Right kidney (tissue), 1 donor: ENCODE data around the gene FXYD5.
"Not testable (repeated sequence)": the region's sequence is repeated elsewhere in the genome, so short reads cannot be mapped to it uniquely, and the experiment has no call there.

Source experiments
- DNase-seq: peaks from one replicate; pipeline ENCODE4 v3.0.0-alpha.2; 2016

Gene FXYD5

GRCh38 chr19:35136977-35137702 is 17.4 kb upstream of the FXYD5 start:
- no peak for DNase-seq

- no peak for DNase-seq
Observed at GRCh38 chr19:35138305-35138892, 16.1 kb upstream of the FXYD5 start, which contains the start of gene FXYD1. Gene FXYD1 (plus strand): TSS chr19:35138824. CDS start chr19:35140080, 1,256 bp downstream.

- DNase-seq, result no peak
Observed at GRCh38 chr19:35140207-35140961, 14.2 kb upstream of the FXYD5 start.

GRCh38 chr19:35140962-35141836 is 13.3 kb upstream of the FXYD5 start:
- peak; percentile 49 for DNase-seq

GRCh38 chr19:35141837-35142605 is 12.5 kb upstream of the FXYD5 start:
- DNase-seq, result no peak

GRCh38 chr19:35142606-35143230 is 11.8 kb upstream of the FXYD5 start:
- DNase-seq, result peak; percentile 73

GRCh38 chr19:35143231-35143715 is 11.3 kb upstream of the FXYD5 start, which contains the start of gene FXYD7:
Gene FXYD7 (plus strand): TSS chr19:35143255. CDS start chr19:35143334, 79 bp downstream.
- DNase-seq, result no peak

- peak; percentile 21 for DNase-seq
Observed at GRCh38 chr19:35143818-35144217, 10.7 kb upstream of the FXYD5 start.

- DNase-seq, result no peak
Observed at GRCh38 chr19:35144259-35144599, 10.3 kb upstream of the FXYD5 start.

GRCh38 chr19:35144600-35145436 is 9.7 kb upstream of the FXYD5 start:
- peak; percentile 61 for DNase-seq

GRCh38 chr19:35146746-35147459 is 7.6 kb upstream of the FXYD5 start:
- DNase-seq, result no peak

GRCh38 chr19:35149463-35149862 is 5.1 kb upstream of the FXYD5 start:
- DNase-seq, result no peak

GRCh38 chr19:35150445-35150844 is 4.1 kb upstream of the FXYD5 start:
- DNase-seq, result no peak

- no peak for DNase-seq
Observed at GRCh38 chr19:35151273-35152065, 3.1 kb upstream of the FXYD5 start.

GRCh38 chr19:35153129-35153522 is 1.4 kb upstream of the FXYD5 start:
- DNase-seq, result not testable (repeated sequence)

GRCh38 chr19:35153701-35154524 is 622 bp upstream of the FXYD5 start:
- peak; percentile 32 for DNase-seq

GRCh38 chr19:35155441-35155840 is 906 bp downstream of the FXYD5 start:
- DNase-seq, result no peak
